Left renal pelvis (tissue), 4 donors: ENCODE data around the gene HECTD1. TPM values are rescaled to one million over a fixed set of nuclear protein-coding genes. Genes with fewer than 3 reads are reported as not detected.
"Not testable (repeated sequence)": the region's sequence is repeated elsewhere in the genome, so short reads cannot be mapped to it uniquely, and the experiment has no call there.

ENCODE experiments used
- DNase-seq, 4 donors: peaks; one replicate each; pipeline ENCODE4 v3.0.0-alpha.2; 2013; ENCODE audit warnings: low read depth in 4 of 4, low spot score in 3 of 4
- polyA plus RNA-seq, 4 donors: library from polyadenylated mRNA; unstranded; fragments of 120-200 nt; gene quantifications; one replicate each; pipeline ENCODE4 v1.2.1, GENCODE V29; 2013; ENCODE audit not compliant: insufficient read length in 4 of 4

The HECTD1 gene
- polyA plus RNA-seq, 4 donors: 162 to 195 (median 169) TPM

DNA sequence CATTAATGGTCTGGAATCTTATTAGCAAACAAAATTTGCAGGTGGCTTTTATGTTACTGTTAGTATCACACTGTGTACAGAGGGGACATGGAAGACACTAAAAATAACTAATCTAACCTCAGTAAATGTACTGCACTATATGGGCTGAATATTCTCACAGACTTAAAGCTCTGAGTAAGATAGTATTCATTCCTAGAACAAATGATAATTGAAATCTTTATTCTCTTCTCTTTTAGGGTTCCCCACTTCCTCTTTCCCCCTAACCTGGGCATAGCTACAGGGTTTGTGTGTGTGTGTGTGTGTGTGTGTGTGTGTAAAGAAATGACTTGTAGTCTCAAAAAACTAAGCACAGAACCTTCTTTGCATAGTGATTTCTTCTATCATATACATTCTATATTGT, 21.4 kb upstream of the HECTD1 start:
- no peak for DNase-seq

DNA sequence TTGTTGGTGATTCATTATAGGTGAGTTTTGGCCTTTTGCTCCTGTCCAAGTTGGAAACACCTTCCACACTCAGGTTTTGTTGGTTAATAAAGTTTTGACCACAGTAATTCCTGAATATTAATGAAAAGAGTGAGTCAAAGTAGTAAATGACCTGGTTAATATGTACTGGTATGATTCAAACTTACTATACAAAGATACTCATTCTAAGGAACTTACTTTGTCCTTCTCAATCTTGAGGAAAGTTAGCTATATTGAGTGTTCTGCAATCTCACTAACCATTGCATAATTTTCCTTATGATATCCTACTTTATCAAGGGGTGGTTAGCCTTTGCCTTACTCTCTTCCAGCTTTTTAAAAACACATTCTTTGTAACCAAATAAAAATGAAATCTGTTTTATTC, 20.9 kb upstream of the HECTD1 start:
- DNase-seq: no peak

DNA sequence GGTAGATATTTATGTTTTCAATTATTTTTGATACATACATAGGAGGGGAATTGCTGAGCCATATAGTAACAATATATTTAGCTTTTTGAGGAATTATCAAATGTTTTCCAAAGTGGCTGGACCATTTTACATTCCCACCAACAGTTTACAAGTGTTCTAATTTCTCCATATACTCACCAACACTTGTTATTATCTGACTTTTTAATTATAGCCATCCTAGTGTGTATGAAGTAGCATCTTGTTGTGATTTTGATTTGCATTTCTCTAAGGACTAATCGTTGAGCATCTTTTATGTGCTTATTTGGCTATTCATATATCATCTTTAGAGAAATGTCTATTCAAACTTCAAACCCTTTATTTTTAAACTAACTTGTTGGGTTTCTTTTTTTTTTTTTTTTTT, 17.2 kb upstream of the HECTD1 start:
- no peak for DNase-seq

DNA sequence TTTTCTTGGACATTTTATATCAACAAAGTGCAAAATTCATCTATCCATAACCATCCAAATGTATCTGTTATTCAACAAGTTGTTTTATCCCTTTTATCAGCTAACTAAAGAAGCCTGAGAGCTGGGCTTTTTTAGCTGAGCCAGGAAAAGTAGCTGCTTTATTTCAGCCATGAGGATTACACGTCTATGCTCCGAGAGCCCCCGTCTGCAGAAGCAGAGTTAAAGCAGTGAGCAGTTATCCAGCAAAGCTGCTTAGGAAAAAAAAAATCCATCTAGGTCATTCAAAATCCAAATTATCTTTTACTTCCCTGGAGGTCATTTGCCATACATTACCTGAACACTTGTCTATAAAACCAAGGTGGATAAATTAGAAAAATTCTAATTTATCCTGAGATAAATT, 15.7 kb upstream of the HECTD1 start:
- no peak for DNase-seq

DNA sequence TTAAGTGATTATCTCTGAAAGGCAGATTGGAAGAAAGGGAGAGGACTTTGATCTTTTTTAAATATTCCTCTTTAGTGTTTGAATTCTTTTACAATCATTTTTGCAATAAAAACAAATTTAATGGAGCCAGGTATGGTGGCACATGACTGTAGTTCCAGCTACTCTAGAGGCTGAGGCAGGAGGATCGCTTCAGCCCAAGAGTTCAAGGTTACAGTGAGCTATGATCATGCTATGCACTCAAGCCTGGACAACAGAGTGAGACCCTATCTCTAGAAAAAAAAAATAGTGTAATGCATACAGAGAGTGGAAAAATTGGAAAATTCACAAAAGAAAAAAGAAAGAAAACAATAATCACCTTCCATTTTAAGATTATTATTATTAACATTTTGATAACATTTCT, 15.2 kb upstream of the HECTD1 start:
- DNase-seq: no peak

DNA sequence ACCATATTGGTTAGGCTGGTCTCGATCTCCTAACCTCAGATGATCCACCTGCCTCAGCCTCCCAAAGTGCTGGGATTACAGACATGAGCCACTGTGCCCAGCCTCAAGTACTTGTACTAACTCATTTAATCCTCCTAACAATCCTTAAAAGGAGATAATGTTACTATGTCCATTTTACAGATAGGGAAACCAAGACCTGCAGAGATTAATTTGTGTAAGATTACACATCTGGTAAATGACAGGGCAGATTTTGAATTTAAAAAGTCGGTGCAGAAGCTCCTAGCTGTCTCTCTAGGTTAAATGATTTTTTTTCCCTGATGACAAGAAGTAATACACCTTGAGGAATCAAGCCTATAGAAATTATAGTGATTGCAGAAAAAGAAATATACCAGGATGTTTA, 13.7 kb upstream of the HECTD1 start:
- DNase-seq: no peak

DNA sequence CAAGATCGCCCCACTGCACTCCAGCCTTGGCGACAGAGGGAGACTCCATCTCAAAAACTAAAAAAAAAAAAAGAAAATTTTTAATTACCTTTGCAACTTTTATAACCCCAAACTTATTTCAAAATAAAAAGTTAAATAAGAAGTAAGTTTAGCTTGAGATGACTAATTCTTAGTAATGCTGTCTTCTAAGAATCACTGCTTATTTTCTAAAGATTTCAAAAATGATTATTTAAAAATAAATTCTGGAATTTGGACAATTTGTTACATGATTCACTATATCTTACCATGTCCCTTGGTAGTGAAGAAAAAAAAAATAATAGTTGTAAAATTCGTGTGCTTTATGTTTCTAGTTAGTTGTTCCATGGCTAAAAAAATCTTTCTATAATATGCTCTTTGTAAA, 11.6 kb upstream of the HECTD1 start:
- DNase-seq: no peak

DNA sequence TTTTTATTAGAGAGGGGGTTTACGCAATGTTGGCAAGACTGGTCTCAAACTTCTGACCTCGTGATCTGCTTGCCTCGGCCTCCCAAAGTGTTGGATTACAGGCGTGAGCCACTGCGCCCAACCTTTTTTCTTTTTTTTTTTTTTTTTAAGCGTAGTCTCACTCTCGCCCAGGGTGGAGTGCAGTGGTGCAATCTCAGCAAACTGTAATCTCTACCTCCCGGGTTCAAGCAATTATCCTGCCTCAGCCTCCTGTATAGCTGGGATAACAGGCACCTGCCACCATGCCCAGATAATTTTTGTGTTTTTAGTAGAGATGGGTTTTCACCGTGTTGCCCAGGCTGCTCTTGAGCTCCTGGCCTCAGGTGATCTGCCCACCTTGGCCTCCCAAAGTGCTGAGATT, 8.8 kb upstream of the HECTD1 start:
- DNase-seq: no peak

DNA sequence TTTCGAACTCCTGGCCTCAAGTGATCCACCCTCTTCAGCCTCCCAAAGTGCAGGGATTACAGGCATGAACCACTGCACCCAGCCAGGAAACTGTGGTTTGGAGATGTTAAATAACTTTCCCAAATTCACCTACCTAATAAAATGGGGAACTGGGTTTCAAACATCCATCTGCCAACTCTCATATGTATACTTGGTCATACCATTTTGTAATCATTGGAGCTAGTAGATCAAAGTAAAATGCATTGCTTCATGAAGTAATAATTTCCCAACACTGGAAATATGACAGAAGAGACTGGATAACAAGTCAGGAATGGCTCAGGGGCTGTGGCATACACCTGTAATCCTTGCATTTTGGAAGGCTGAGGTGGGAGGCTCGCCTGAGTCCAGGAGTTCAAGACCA, 5.3 kb upstream of the HECTD1 start:
- DNase-seq: no peak

DNA sequence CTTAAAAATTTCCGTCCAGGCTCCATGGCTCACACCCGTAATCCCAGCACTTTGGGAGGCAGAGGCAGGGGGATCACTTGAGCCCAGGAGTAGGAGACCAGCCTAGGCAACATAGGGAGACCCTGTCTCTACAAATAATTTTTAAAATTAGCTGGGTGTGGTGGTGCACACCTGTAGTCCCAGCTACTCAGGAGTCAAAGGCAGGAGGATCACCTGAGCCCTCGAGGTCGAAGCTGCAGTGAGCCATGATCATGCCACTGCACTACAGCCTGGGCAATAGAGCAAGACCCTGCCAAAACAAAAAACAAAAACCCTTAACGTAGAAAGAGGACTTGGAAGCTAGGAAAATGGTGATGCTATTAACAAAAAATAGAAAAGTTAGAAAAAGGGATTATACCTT, 2.0 kb upstream of the HECTD1 start:
- no peak for DNase-seq

DNA sequence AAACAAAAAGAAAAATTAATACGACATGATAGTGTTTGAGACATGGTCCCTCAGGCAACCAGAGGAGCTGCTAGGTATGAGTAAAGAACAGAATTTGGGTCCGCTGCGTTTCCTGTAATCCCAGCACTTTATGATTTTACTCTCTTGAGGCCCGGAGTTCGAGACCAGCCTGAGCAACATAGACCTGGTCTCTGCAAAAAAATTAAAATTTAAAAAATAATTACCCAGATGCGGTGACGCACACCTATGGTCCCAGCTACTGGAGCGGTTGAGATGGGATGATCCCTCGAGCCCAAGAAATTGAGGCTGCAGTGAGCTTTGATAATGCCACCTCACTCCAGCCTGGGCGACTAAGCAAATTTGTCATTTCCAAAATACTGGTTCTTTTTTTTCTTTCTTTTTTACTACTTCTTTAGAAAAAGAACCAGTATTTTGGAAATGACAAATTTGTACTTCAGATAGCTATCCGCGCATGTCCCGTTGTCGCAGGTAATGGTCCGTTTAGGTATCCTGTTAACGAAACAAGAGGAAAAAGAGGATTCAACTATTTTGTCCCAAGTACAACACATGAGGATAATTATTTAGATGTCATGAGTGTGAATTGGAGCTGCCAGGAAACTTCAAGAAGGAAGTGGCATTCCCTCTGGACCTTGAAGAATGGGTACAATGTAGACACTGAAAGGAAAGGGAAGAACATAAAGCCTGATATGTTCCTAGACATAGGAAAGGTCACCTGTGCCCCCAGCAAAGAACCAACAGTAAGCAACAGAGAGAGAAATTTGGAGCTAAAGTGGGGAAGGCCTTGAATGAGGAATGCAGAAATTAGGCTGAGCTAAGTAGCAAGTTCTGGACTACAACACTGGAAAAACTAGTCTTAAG, 1.2 kb upstream of the HECTD1 start:
- DNase-seq: no peak

DNA sequence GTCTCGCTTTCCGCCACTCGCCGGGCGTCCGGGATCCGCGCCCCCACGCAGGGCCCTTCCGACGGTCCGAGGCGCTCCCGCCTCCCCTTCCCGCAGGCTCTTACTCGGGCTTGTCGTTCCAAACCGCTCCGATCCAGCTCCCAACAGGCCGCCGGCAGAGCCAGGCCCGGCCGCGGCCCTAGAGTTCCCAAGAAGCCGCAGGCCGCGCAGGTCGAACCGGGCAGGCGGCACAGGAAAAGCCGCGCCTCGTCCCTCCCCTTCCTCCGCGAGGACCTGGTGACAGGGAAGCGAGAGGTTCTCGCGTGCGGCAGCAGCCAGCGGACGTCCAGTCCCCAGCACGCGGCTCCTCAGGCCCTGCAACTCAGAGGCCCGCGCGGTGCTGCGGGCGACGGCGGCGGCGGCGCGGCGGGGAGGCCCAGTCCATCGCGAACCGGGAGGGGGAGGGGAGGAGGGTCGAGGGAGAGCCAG, 272 bp downstream of the HECTD1 start:
- peak in 3 of 4 donors; percentile 64 to 83 (median 76) for DNase-seq

DNA sequence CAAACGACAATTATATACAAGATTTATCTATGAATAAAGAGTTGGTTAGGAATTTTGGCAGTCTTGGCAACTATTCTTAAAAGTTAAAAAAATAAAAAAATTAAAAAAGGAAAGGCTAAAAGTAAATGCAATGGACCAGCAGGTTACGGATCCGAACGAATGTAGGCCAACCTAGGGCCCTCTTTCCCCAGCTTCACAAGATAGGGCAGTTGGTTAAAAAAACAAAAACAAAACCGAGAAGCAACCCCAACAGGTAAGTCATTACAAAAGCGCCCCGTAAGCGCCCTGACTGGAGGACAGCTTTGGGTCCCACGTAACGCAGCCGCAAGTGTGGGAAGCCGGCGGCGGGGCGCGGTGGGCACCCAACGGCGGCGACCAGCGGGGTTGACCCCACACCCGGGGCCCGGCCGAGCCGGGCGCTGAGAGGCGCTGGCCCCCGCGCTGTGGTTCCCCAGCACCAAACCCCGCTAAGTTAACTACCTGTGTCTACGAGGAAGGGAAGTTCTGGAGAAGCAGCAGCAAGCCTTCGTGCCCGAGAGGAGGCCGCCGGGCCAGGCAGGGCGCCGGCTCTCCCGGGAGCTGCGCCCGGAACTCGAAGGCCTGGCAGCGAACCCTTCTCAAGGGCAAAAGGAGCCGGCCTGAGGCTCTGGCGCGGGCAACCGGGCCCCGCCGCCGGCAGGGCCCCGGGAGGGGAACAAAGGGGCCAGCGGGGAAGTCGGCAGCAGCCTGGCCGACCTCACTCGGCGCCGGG, 882 bp downstream of the HECTD1 start:
- DNase-seq: no peak

DNA sequence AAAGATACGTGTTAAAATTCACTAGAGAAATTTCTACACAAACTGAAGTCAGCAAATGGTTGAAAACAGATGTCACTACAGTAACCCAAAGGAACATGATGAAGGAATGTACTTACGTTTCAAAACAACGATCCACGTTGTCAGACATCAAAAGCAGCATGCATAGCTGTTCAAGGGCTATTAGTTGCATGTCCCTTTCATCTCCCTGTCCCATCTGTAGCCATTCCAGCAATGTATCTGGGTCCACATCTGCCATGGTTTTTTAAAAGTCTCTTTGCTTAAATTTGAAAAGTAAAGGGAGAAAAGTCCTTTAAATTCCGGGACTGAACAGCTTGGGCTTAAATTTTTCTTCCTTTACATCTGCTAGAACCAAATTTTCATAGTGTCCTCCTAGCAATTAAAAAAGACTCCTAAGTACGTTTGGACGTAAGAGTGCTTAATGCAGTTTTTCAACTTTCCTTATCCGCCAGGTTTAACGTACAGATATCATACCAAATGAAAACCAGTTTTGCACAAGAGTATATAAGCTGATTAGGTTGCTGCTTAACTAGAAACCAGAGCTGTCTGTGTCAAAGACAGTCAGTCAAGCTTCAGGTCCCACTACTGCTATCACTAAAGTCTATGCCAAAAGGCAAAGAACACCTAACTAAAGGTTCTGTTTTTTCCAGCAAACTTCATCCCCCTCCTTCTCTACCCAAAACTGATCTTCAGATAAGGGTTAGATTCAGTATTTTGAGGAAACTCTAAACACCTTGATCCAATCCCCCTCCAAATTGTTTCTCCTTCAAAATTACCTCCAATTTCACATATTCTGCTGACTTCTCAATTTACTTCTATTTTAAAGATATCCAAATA, 1.7 kb downstream of the HECTD1 start:
- DNase-seq: no peak

DNA sequence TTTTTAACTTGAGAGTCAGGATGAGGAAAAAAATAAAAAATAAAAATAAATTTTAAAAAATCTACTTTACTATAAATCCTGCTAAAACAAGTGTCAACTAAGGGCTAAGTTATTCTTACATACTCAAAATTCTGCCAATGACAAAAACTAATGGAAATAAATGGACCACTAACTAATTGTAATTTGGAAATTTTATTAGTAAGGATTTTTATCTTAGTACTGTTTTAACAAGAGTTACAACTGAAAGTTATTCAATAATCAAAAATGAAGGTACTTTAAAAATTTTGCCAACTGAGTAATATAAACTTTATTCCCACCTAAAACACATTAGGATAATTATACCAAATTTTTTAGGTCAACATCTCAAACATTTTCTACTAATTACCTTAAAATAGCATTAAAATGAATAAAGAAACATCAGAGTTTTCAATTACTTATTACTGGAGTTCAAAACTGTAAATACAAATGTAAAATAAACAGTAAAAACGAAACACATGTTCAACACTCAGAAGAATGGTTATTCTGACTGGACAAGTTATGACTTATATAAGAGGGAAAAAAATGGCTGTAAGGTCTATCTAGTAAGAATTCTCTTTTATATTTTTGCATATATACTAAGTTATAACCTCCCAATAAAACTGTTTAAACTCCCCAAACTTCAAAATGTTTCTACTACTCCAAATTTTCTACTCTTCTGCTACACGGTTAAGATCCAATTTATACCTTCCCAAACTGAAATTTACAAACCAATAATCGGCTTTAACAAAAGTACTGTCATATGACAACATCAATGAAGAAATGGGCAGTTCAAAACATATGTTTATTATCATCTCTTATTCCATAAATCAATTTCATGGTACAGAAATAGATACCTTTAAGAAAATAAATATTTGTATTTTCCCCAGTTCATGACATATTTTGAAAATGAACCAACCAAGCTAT, 2.7 kb downstream of the HECTD1 start:
- no peak for DNase-seq

DNA sequence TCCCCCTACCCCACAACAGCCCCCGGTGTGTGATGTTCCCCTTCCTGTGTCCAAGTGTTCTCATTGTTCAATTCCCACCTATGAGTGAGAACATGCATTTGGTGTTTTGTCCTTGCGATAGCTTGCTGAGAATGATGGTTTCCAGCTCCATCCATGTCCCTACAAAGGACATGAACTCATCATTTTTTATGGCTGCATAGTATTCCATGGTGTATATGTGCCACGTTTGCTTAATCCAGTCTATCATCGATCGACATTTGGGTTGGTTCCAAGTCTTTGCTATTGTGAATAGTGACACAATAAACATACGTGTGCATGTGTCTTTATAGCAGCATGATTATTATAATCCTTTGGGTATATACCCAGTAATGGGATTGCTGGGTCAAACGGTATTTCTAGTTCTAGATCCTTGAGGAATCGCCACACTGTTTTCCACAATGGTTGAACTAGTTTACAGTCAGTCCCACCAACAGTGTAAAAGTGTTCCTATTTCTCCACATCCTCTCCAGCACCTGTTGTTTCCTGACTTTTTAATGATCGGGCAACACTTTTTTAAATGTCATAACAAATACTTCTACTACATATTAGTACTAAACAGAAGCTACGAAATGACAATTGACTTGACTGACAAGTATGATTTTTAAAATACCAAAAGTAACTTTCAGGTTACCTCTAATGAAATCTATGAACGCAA, 3.5 kb downstream of the HECTD1 start:
- not testable (repeated sequence) for DNase-seq

DNA sequence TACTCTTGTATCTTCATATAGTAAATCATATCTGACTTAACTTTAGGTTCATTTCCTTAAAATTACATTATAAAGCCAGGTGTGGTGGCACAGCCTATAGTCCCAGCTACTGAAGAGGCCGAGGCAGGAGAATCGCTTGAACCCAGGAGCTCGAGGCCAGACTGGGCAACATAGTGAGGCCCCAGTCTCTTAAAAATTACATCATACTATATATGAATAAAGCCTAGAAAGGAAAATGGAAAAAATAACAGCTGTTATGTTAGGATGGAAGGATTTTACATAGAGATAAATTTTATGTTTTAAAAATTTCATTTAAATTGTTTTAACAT, 4.2 kb downstream of the HECTD1 start:
- no peak for DNase-seq

DNA sequence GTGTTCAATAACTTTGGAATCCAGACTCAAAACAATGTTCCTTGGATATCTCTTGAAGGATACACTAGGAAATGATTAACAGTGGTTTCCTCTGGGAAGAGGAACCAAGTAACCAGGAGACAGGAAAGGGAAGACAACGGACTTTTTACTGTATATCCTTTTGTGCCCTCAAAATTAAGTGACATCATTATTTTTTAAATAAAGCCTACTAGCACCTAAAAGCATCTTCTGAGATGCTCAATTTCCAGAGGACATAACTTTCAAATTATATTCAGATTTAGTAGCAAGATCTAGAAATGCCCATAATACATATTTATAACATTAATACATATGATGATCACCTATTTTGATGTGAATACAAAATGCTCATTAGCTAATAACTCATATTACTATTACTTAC, 6.5 kb downstream of the HECTD1 start:
- DNase-seq: no peak

DNA sequence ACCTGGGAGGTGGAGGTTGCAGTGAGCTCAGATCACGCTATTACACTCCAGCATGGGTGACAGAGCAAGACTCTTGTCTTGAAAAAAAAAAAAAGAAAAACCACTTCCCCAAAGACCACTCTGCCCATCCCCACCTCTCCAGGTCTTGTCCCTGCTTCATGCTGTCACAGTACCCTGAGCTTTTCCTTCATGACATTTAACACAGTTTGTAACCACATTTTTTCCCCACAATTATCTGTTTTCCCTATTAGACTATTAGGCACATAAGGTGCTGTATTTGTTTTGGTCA, 6.9 kb downstream of the HECTD1 start:
- DNase-seq: no peak

DNA sequence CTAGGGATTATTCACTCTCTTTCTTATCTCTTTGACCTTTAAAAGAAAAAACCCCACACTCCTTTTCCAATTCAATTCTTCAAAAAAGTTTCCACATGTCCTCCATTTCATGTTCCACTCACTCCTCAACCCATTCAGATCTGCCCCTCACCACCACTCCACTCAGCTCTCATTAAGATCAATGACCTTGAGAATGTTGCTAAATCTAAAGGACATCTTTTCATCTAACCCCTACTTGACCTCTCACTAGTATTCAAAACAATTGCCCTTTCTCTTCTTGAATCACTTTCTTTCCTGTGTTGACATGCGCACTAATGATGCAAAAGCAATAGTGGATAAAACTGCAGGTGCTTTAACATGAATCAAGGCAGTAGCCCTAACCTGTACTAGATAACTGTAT, 9.9 kb downstream of the HECTD1 start:
- no peak for DNase-seq
